HG03521 (cell line): Measurements from ENCODE around the gene CASZ1.

Experiments
- ATAC-seq: cut with Tn5 transposase; IDR thresholded peaks from one replicate; pipeline ENCODE4 v1.9.1; 2021; ENCODE audit warnings: mild to moderate bottlenecking, moderate library complexity; ENCODE audit not compliant: unreplicated experiment

The CASZ1 gene

DNA sequence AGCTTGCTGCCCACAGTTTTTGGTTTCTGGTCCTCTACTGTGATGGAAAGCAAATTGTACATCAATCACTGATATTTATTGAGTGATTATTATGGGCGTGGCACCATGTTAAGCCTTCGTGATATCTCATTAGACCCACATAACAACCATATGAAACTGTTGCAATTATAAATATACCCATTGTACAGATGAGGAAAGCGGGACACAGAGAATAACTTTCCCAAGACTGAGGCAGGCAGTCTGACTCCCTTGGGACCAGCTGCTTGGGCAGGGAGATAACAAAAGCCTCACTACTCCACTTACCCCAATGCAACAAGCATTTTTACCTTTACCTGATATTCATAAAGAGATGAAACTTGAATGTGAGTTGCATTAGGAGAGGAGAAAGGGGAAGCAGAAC is 4.3 kb upstream of the CASZ1 start:
- no peak for ATAC-seq

DNA sequence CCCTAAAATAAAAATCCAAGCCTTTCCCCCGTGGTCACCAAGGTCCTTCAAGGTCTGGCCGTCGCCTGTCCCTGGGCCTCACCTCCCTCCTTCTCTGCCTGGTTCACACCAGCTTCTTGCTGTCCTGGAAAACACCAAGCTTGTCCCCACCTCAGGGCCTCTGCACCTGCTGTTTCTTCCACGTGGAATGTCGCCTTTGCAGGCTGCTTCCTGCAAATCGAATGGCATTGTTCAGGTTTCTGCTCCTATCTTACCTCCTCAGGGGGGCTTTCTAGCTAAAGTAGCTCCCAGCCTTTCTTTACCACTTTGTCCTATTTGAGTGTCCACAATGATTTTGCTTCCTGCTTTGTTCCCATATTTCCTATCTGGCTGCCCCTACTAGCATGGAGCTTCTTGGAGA is 3.3 kb upstream of the CASZ1 start:
- no peak for ATAC-seq

DNA sequence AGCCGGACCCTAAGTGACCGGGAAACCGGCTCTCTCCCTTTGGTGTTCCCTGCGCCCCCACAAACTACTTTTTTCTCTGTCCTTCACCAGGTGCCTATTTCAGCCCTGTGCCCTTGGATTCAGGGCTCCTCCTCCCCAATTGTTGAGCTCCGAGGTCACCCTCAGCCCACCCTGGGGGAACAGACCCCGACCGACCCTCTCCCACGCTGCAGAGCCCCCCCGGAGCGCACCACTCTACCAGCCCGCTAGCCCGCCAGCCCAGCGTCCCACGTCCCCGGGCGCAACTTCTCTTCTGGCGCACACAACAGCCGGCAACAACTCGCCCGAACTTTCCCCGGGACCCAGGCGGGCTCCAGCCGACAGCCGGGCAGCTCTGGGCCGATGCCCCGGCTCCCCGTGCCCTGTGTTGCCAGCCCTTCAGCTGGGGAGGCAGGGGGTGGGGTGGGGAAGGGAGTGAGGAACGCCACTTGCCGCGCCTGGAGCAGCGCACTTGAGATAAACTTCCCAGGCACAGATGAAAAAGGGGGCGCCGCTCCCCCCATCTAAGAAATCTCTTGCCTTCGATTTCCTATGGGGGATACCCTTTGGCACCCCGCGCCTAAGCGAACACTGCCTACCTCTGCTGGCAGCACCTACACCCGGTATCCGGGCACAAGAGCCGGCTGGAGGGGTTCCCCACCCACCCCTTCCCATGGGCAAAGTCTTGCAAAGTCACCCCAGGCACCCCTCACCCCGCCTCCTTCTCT is 997 bp downstream of the CASZ1 start:
- no peak for ATAC-seq

DNA sequence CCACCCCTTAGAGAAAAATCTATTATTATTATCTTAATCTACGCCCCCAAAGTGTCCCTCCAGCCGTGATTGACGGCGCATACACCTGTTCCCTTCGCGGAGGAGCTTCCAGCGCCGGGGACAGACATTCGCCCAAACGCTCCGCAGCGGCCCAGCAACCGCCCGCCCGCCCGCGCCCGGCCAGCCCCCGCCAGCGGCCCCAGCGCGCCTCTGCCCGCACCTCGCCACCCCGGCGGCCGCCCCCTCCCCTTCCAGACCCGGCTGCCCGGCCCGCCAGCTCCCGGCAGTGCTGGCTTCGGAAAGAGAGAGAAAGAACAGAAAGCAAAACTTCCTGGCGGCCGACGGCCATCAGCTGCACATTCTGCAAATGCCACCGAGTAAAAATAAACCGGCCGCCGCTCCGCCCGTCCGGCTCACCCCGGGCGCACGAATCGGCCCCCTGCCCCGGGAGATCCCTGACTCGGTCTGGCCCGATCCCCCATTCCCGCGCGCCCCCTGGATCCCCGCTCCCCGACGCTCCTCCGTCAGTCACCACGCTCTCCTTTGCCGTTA is 1.6 kb downstream of the CASZ1 start:
- ATAC-seq: no peak

DNA sequence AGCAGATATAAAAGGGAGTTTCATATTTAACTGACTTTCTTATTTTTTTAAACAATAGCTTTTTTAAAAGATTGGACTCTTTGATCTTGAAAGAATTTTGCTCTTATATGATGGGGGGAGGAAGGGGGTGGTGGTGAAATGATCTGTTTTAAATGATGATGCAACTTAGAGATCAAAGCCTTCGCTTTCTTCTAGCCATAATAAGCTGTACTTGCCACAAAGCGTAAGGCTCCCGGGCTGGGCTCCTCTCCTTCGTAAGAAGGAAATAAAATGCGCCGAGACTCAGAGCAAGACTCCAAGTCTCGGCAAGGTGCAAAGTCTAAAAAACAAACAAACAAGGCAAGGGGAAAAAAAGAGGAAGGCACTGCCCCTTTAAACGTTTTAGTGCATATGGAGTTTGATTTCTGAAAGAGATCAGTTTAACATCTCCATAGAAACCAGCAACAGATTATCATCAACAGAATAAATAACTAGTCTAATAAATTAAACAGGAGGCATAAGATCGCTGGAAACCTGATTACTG is 3.3 kb downstream of the CASZ1 start:
- ATAC-seq: no peak

DNA sequence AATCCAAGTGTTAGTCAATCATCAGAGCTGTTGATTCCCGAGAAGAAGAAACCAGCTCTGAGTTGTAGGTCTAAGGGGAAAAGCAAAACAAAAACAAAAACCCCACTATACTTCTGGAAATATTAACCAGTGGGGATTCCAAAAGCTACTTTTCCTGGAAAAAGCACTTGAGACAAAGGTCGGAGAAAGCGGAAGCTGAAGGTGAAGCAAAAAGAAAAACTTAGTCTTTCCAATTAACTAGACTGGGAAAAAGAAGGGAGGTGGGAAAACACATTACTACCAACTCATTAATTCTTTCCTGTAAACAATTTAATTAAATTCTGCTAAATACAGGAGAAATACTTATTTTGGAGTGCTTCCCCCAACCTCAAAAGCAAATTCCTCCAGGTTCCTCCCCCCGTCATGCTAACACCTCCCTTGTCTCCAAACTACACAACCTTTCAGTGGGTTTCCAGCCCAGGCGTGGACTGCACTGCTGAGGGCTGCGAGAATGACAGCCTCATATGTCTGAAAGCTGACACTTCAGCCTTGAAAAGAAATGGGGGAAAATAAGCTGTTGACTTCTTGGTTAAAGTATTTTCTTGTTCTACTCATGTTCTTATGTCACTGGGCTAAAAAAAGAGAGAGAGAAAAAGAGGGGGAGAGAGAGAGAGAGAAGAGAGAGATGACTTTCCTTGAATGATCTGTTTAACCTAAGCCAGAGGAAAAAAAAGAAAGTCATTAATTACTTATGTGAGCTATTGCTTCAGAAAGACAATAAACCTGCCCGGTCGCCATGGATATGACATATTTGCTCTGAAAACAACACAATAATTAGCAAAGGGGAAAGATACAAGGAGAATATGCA is 5.1 kb downstream of the CASZ1 start:
- no peak for ATAC-seq

DNA sequence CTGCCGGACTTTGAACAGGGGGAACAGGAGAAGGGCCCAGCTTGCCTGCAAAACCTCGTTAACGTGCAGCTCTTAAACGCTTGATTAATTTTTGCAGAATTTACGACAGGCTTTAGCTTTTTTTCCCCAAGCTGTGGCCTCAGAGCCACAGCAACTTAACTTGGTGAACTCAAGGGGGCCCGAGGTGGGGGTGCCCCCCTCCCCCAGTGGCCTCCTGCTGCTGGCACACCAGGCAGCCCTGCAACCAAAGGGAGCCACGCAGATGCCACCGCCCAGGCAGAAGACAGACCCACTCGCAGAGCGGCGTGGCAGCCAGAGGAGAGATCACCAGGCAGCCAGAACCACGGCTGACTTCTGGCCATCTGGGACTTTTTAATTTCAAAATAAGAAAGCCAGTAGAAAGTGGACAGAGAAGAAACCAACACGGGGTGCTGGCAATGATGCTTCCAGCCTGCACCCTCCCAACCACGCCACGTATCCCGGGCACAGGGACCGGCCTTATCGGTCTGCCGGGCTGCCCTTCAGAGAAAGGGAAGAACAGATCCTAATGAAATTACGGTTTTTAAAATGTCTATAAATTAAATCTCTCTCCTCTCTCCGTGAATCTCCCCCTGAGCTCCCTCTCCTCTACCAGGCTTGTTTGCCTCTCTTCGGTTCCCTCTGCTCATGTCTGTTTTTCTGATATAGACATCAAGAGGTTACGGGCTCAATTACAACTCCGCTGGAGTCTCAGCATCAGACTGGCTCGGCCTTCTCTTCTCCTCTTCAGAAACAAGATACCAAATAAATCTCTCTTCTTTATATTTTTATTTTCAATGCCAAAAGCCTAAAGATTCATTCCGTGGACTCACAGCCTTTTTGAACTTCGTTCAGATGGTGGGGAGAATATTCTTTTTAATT is 6.4 kb downstream of the CASZ1 start:
- ATAC-seq: no peak

DNA sequence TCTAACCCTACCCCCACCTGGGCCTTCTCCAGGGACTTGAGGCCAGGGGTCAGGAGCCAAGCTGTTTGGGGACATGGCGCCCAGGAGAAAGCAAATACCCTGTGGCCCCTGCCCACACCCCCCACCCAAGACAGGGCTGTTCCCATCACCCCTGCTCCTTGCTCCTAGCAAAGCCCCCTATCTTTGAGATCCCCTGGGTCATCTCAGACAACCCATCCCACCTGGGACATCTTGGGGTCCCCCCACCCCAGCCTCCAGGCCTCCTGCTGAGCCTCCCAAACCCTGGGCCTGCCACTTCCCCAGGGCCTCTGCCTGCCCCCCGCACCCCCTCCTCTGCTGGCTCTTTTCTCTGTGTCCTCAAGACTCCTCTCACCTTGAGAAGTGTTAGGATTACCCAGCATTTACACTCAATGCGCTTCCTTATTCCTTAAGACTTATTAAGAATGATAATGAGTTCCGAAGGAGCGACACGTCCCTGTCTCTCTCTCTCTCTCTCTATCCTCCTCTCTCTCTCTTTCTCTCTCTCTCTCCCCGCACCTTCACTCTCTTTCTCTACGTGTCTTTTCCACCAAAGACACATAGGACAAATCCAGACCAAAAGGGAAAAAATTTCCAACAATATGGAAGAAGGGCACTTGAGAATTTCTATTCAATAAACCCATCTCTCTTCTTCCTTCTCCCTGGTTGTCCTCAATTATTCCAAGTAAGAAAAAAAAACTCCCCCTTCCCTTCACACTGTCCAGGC is 7.2 kb downstream of the CASZ1 start:
- no peak for ATAC-seq

DNA sequence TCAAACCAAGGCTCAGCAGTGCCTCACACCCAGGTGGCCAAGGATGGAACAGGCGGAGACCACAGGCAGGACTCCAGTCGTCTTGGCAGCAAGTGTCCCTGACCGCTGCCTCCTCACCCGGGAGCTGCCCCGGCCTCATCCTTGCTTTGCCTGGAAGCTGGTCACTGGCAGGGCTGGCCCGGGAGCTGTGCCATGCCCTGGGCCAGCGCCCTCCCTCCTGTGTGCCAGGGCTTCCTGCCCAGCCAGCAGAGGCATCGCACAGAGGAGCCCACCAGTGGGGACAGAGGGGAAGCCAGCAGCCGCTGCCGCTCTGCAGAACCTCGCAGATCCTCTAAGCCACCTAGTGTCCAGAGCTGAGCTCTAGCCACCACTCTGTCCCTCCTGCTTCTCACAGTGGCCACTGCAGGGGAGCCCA is 7.8 kb downstream of the CASZ1 start:
- no peak for ATAC-seq

DNA sequence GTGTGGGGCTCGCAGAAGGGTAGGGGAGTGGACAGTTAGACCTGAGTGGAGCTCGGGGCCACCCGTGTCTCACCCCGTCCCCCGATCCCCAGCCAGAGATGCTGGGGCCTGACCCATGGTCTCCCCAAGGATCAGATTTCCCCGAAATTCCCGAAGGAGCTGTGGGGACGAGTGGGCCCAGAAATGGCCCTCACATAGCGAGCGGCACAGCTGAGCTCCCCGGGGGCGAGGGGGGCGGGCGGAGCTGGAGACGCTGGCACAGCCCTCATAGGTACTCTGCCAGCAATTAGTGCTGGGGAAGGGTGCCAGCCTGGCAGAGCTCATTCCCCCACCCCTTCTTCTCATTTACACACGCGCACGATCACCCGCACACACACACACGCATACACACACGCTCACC is 9.2 kb downstream of the CASZ1 start:
- ATAC-seq: no peak

DNA sequence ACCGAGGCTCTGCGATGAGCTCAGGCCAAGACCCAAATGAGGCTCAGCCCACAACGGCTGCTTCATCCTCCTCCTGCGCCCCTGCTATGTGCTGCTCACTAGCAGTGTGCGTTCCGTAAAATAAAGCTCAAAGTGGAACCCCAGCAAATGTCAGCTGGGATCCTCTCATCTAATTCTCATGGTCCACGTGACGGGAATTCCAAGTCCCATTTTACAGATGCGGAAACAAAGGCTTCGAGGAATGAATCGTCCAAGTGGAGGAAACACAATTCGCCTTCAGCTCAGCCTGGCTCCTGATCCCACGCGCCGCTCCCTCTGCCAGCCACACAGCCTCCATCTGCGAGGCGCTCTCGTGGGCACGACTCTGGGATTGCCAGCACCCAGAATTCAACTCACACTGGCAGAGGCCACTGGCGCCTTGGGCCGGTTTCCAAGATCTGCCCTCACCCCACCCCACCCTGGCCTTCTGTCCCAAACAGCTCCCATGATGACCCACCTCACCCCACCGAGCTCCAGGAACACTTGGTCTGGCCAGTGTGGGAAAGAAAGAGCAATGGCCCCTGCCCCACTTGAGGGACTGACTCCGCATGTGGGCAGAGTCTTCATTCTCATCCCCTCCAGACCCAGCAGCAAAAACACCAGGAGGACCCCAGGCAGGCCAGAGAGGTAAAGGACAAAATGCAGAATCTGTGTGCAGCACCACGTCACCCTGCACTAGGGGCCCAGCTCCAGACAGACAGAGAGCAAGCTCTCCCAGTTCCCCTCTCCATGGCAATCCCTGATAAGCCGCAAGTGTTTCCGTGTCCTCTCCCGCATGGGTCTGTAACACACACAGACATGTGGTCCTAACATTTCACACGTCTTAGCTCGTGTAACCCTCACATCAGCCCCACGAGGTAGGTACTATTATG is 10.5 kb downstream of the CASZ1 start:
- no peak for ATAC-seq

DNA sequence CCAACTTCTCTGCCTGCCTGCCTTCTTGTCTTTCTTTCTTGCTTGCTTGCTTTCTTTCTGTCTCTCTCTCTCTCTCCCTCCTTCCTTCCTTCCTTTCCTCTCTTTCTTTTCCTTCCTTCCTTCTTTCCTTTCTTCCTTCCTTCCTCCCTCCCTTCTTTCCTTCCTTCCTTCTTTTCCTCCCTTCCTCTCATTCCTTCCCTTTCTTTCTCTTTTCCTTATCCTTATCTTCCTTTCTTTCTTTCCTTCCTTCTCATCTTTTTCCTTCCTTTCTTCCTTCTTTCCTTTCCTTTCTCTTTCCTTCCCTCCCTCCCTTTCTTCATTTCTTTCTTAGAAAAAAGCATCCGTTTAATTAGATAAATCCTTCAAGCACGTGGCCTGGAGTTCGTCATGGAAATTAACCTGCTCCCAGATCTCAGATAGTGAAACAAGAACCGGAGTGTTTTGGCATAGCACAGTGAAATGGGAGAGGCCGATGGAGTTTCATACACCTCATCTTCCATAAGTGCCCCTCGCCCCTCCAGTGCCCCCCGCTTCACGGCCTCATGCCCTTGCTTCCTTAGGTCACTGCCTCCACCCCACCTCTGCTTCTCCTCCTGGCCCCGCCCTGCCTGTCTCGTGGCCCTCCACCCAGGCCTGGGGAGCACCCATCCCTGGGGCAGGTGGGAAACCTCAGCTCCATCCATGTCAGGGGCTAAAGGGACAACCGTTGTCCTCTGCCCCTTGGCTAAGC is 11.3 kb downstream of the CASZ1 start:
- ATAC-seq: no peak

DNA sequence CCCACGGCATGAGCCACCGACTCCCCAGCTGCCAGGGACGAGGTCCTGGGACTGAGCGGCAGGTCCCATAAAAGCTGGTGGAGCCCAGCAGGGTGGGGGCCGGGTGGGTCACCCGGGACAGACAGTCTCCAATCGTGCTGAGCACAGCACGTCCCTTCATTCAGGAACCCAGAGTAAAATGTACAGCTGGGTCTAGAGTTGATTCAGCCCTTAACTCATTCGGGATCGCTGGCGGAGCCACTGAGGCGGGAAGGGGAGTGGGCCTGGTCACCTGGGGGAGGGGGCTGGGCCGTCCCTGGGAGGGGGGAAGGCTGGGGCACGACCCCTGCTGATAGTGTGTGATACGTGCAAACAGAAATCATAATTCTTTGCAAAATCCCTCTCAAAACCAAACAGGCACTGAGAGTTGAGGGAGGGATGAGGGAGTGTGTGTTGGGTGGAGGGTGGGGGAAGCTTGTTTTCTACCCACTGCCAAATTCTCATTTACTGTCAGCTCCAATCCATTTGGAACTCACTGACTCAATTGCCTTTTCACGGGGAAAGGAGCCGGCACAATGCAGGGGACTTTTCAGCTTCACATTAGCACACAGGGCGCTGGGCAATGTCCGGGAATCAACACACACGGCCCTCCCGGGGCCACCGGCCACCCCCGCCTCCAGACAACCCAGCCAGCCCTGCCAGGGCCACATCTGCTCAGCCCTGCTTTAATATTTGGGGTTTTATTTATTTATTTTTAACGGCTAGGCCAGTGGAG is 13.8 kb downstream of the CASZ1 start:
- no peak for ATAC-seq

DNA sequence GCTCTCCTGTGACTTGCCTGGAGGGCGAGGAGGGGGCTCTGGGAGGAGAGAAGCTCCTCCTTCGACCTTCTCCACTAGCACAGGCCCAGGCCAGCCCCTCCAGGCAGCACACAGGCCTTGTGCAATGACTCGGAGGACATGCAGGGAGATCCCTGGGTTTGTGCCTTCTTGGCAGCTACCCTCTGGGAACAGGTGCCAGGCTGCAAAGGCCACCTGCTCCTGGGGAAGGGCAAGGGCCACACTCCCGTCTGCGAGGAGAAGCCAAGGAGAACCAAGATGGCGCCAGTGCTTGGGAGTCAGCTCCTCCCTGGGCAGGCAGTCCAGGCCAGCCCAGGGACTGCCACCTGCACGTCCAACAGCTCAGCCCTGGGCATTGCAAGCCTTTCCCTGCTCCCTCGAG is 15.3 kb downstream of the CASZ1 start:
- ATAC-seq: no peak

DNA sequence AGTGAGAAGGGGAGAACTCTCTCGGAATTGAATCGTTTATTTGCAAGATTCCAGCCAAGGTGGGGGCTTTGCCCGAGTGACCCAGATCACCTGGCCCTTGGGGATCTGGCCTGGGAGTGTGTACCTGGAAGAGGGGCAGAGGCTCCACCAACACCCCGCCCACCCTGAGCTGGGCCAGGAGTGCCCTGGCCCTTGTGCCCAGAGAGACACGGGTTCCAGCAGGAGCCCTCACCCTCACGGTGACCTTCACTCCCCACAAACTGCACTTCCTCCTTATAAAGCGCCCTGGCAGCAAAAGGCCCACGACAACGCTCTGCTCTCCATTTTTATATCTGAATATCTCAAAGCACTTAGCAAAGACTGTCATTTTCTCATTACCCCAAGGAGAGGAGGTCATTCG is 16.6 kb downstream of the CASZ1 start:
- ATAC-seq: no peak

DNA sequence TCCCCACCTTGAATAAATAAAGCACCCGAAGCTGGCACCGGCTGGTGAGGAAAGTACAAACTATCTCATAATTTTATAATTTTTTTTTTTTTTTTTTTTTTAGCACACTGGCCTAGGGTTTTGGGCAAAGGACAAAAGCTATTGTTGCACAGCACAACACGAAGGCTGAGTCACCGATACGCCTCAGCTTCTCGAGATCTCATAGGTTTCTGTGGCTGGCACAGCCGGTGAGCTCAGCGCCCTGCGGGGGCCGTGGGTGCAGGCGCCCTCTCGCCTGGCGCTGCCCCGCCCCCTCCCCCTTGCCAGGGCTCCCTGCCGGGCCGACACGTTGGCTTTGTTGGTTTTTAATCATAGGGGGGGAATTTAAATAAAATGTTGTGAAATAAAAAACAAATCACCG is 17.2 kb downstream of the CASZ1 start:
- ATAC-seq: no peak

DNA sequence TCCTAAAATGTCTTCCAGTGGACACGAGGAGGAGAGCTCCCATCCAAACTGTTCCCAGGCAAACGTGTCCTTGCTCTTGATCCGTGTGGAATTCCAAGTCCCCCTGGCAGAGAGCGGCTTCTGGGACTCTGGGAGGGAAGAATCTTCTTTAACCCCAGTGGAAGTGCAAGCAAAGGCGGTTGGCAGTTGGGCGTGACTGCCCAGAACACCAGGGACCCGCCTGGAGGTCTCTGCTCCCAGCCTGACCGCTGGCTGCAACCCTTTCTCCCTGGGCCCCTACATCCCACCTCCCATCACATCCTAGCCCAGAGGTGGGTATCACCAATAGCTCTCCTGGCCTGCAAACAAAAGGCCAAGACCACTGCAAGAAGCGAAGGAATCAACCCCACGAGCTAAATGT is 17.8 kb downstream of the CASZ1 start:
- no peak for ATAC-seq
